Activated effector memory CD4-positive, alpha-beta T cell treated with Interleukin-2 at 50 U/mL for 16 hours (primary cell): Measurements from ENCODE around the gene EIF3F.

Experiments used
- DNase-seq: peaks from one replicate; pipeline ENCODE4 v3.0.0-alpha.2; 2020

Gene EIF3F

GRCh38 chr11:8023831-8024555, 36.9 kb downstream of the EIF3F start:
- DNase-seq, result no peak

- DNase-seq, result no peak
Observed at GRCh38 chr11:8025123-8025522, 38.0 kb downstream of the EIF3F start.

- no peak for DNase-seq
Observed at GRCh38 chr11:8025816-8026215, 38.7 kb downstream of the EIF3F start.

- no peak for DNase-seq
Observed at GRCh38 chr11:8026982-8027381, 39.8 kb downstream of the EIF3F start.

- DNase-seq, result no peak
Observed at GRCh38 chr11:8028766-8029165, 41.6 kb downstream of the EIF3F start.

- DNase-seq, result no peak
Observed at GRCh38 chr11:8030526-8031247, 43.5 kb downstream of the EIF3F start.

GRCh38 chr11:8031248-8032115, 44.3 kb downstream of the EIF3F start:
- no peak for DNase-seq

- DNase-seq, result no peak
Observed at GRCh38 chr11:8032122-8032521, 45.0 kb downstream of the EIF3F start.

GRCh38 chr11:8032576-8033304, 45.6 kb downstream of the EIF3F start:
- DNase-seq, result no peak

GRCh38 chr11:8033305-8034105, 46.4 kb downstream of the EIF3F start:
- DNase-seq, result peak; percentile 22

GRCh38 chr11:8034106-8034585, 47.0 kb downstream of the EIF3F start:
- DNase-seq, result no peak

GRCh38 chr11:8034604-8035190, 47.6 kb downstream of the EIF3F start:
- no peak for DNase-seq

GRCh38 chr11:8035200-8035855, 48.2 kb downstream of the EIF3F start:
- no peak for DNase-seq

GRCh38 chr11:8036002-8036802, 49.1 kb downstream of the EIF3F start:
- DNase-seq, result no peak

- no peak for DNase-seq
Observed at GRCh38 chr11:8036986-8037385, 49.8 kb downstream of the EIF3F start.

GRCh38 chr11:8038393-8038792, 51.3 kb downstream of the EIF3F start:
- no peak for DNase-seq

GRCh38 chr11:8038811-8039529, 51.8 kb downstream of the EIF3F start:
- DNase-seq, result no peak

GRCh38 chr11:8039530-8040260, 52.6 kb downstream of the EIF3F start:
- no peak for DNase-seq
